Stomach (tissue), 9 donors: ENCODE data around the gene FAM124B. TPM values are rescaled to one million over a fixed set of nuclear protein-coding genes. Genes with fewer than 3 reads are reported as not detected.

Experiments
- DNase-seq, 2 donors: peaks; one replicate each; pipeline versions ENCODE4 v3.0.0 to v3.0.0-alpha.2; 2013 to 2019
- H3K27ac ChIP-seq, 5 donors: fragments of 200-600 bp in 4 of 5; sonication (generic) in 4 of 5; one replicate each; pipeline ENCODE4 v1.5.1; 2013 to 2019; ENCODE audit warnings: mild to moderate bottlenecking in 1 of 5, moderate library complexity in 1 of 5
- H3K27me3 ChIP-seq, 3 donors: fragments of 200-600 bp; sonication (generic); one replicate each; pipeline ENCODE4 v1.5.1; 2017 to 2019; ENCODE audit warnings: mixed run types in 1 of 3
- H3K36me3 ChIP-seq, 4 donors: fragments of 200-600 bp; sonication (generic); 1 replicate in 3 of 4; 2 replicates in 1 of 4; pipeline ENCODE4 v1.5.1; 2016 to 2019
- H3K4me1 ChIP-seq, 4 donors: fragments of 200-600 bp; sonication (generic); one replicate each; pipeline ENCODE4 v1.5.1; 2016 to 2019
- H3K4me3 ChIP-seq, 4 donors: fragments of 200-600 bp; sonication (generic) in 3 of 4; one replicate each; pipeline ENCODE4 v1.5.1; 2016 to 2019; ENCODE audit warnings: mild to moderate bottlenecking in 1 of 4
- H3K9me3 ChIP-seq, 4 donors: fragments of 200-600 bp; sonication (generic); one replicate each; pipeline ENCODE4 v1.5.1; 2016 to 2019
- EP300 ChIP-seq: sonication (generic); formaldehyde crosslinking; IDR thresholded peaks from one replicate; pipeline ENCODE4 v1.6.1; 2017; ENCODE audit warnings: antibody characterized with exemption
- POLR2A ChIP-seq, 4 donors: fragments of 450-650 bp; IDR thresholded peaks; one replicate each; pipeline ENCODE4 v1.6.1; 2016; ENCODE audit warnings: antibody characterized with exemption in 4 of 4, control low read depth in 2 of 4, mild to moderate bottlenecking in 1 of 4, moderate library complexity in 1 of 4
- POLR2AphosphoS5 ChIP-seq, 3 donors: sonication (generic); formaldehyde crosslinking; IDR thresholded peaks; one replicate each; pipeline ENCODE4 v1.6.1; 2016; ENCODE audit warnings: antibody characterized with exemption in 3 of 3
- WGBS, 5 donors: extraction: QIAGEN DNeasy Blood & Tissue Kit in 3 of 5; methylation state at CpG; one replicate each; pipeline versions ENCODE4 v1.1.5 to v1.1.7; 2013 to 2018; 5-methylcytosine and 5-hydroxymethylcytosine counted together
- intact Hi-C: fragments of 100-400 bp; cut with DNase I; formaldehyde crosslinking; loops from one replicate; pipeline ENCODE4 v1.15.1; 2023; ENCODE audit warnings: low total_unique reads
- polyA plus RNA-seq, 3 donors: library from polyadenylated mRNA; stranded (reverse); fragments of 200-250 nt; gene quantifications; one replicate each; pipeline ENCODE4 v1.2.3, GENCODE V29; 2013
- total RNA-seq, 5 donors: library from RNA; depleted of rRNA; stranded (reverse); fragments of >200 nt; gene quantifications; one replicate each; pipeline versions ENCODE4 v1.1.0 to v1.2.3, GENCODE V29; 2014 to 2016
- TF ChIP-seq, protein P1 (sequence below), 7 experiments: fragments of 450-650 bp in 4 of 7; fragments of 200-600 bp in 3 of 7; sonication (generic) in 3 of 7; IDR thresholded peaks; one replicate each; pipeline ENCODE4 v1.5.1; 2016 to 2019; ENCODE audit warnings: antibody characterized with exemption in 7 of 7, control low read depth in 2 of 7, mild to moderate bottlenecking in 1 of 7
- donor health status: healthy with polysubstance abuse.
- donor health status: Bipolar disorder and iron deficiency.
- donor health status: healthy.

FAM124B gene
- total and polyA plus RNA-seq, 8 donors: 0.25 to 6.4 (median 0.82) TPM; not detected in 2

- no peaks in the 10 kb centered on the region for H3K4me1 ChIP-seq
- H3K36me3 ChIP-seq: no peaks in the 10 kb centered on the region
- no peak overlapping the region for H3K4me3 ChIP-seq
- 76 to 88% (median 82%) methylated on average over 3 of the region's 3 CpGs for WGBS, 5 donors
- DNase-seq: no peak
- H3K27ac ChIP-seq: no peak overlapping the region
- no peaks in the 10 kb centered on the region for H3K9me3 ChIP-seq
- intact Hi-C loops: loop anchor here (10.0 kb wide), 1 partner anchor 82 kb away; no protein-coding TSS in a partner anchor
- no peaks in the 10 kb centered on the region for H3K27me3 ChIP-seq
- no peak for TF ChIP-seq EP300
- TF ChIP-seq, protein P1, sequence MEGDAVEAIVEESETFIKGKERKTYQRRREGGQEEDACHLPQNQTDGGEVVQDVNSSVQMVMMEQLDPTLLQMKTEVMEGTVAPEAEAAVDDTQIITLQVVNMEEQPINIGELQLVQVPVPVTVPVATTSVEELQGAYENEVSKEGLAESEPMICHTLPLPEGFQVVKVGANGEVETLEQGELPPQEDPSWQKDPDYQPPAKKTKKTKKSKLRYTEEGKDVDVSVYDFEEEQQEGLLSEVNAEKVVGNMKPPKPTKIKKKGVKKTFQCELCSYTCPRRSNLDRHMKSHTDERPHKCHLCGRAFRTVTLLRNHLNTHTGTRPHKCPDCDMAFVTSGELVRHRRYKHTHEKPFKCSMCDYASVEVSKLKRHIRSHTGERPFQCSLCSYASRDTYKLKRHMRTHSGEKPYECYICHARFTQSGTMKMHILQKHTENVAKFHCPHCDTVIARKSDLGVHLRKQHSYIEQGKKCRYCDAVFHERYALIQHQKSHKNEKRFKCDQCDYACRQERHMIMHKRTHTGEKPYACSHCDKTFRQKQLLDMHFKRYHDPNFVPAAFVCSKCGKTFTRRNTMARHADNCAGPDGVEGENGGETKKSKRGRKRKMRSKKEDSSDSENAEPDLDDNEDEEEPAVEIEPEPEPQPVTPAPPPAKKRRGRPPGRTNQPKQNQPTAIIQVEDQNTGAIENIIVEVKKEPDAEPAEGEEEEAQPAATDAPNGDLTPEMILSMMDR (IDR thresholded peaks at IDR 0.05): no peak
- TF ChIP-seq POLR2AphosphoS5 (IDR thresholded peaks at IDR 0.05): no peak
- no peak for TF ChIP-seq POLR2A (IDR thresholded peaks at IDR 0.05)
These were observed 38.6 kb downstream of the FAM124B start for GRCh38 chr2:224363281-224363680.

- H3K4me3 ChIP-seq: no peak overlapping the region
- H3K27ac ChIP-seq: no peak overlapping the region
- no peaks in the 10 kb centered on the region for H3K36me3 ChIP-seq
- 76 to 91% (median 84%) methylated on average over 1 of the region's 1 CpG for WGBS, 5 donors
- no peaks in the 10 kb centered on the region for H3K27me3 ChIP-seq
- intact Hi-C loops: loop anchor here (10.0 kb wide), 1 partner anchor 83 kb away; no protein-coding TSS in a partner anchor
- DNase-seq: no peak
- TF ChIP-seq POLR2A (IDR thresholded peaks at IDR 0.05) (no peak), POLR2AphosphoS5 (IDR thresholded peaks at IDR 0.05) (no peak), EP300 (no peak)
- TF ChIP-seq, protein P1 (IDR thresholded peaks at IDR 0.05): no peak
- no peaks in the 10 kb centered on the region for H3K4me1 ChIP-seq
- H3K9me3 ChIP-seq: no peaks in the 10 kb centered on the region
These were observed 39.8 kb downstream of the FAM124B start for GRCh38 chr2:224362094-224362493.

DNA sequence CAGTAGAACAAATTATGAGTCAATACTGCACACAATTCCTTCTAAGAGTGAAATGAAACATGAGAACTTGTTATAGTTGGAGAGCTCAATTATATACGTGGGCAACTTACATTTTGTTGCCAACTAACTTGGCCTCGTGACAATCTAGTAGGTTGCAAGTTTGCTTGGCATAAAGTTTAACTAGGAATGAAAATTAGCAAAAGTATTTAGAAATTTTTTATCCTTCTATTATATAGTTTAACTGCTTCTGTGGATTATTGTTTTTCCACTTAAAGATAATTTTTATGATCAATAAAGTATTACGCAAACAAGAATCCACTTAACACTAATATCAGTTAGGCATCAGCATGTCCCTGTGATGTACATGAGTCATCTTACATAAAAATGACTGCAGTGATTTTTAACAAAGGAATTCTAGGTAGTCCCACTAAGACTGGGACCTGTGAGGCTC lies 41.1 kb downstream of the FAM124B start:
- Histone ChIP-seq H3K27me3 (no peaks in the 10 kb centered on the region), H3K4me1 (no peaks in the 10 kb centered on the region), H3K36me3 (no peaks in the 10 kb centered on the region), H3K4me3 (no peak overlapping the region), H3K9me3 (no peaks in the 10 kb centered on the region), H3K27ac (no peak overlapping the region)
- TF ChIP-seq, protein P1 (IDR thresholded peaks at IDR 0.05): no peak
- TF ChIP-seq POLR2A (IDR thresholded peaks at IDR 0.05) (no peak), POLR2AphosphoS5 (IDR thresholded peaks at IDR 0.05) (no peak), EP300 (no peak)
- no peak for DNase-seq
- intact Hi-C loops: loop anchor here (10.0 kb wide), 1 partner anchor 84 kb away; no protein-coding TSS in a partner anchor
- 55 to 68% (median 55%) methylated on average over 3 of the region's 3 CpGs for WGBS, 5 donors

DNA sequence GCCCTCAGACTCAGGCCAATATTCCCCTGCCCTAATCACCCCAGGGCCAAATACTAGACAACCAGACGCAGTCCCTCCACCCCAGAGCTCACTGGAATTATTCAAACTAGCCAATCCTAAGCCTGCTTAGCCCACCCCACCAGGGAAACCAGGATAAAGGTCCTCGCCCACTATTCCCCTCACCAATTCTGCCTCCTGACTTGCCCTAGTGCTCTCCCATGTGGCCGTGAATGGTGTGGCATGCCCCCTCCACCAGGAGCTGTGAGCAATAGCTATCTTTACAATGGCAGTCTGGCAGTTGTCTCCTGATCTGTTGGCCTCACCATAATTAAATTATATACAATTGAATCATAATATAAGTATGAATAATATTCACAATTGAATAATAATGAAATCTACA lies 42.3 kb downstream of the FAM124B start:
- Histone ChIP-seq H3K4me3 (no peak overlapping the region), H3K27me3 (no peaks in the 10 kb centered on the region), H3K9me3 (no peaks in the 10 kb centered on the region), H3K27ac (no peak overlapping the region), H3K36me3 (no peaks in the 10 kb centered on the region), H3K4me1 (no peaks in the 10 kb centered on the region)
- DNase-seq: no peak
- TF ChIP-seq, protein P1 (IDR thresholded peaks at IDR 0.05): no peak
- TF ChIP-seq POLR2A (IDR thresholded peaks at IDR 0.05): no peak
- TF ChIP-seq POLR2AphosphoS5 (IDR thresholded peaks at IDR 0.05): no peak
- no peak for TF ChIP-seq EP300
- 68 to 77% (median 70%) methylated on average over 3 of the region's 3 CpGs for WGBS, 5 donors
- intact Hi-C loops: loop anchor here (5.0 kb wide), 2 partner anchors 293 to 423 kb away; no protein-coding TSS in a partner anchor
